ENCODE measurements around the gene TBC1D7.

DNA sequence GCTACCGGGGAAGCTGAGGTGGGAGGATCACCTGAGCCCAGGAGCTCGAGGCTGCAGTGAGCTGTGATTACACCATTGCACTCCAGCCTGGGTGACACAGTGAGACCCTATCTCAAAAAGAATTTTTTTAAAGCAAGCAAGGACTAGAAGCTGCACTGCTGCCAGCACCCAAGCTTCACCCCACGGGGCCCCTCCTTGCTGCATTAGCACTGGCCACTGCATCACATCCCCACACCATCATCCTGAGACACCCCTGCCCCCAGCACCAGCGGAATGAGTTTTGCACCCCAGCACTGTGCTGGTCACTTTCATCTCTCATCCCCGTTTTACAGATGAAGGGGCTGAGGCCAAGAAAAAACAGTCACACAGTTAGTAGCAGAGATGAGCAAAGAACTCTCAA is 30.9 kb downstream of the TBC1D7 start:
- TF ChIP-seq L3MBTL2 (conservative IDR thresholded peaks at IDR 0.05), result no peak
- no peak for TF ChIP-seq FOXA1 (IDR thresholded peaks at IDR 0.05)
